Anterior cingulate cortex (tissue), 58 donors: ENCODE measurements around the gene DGKB.
A peak's percentile ranks its signal among the peaks of the same experiment; 100 is the strongest.

Experiments
- DNase-seq, 58 donors: peaks; one replicate each; lab custom pipeline; 2025; lab: John Stamatoyannopoulos, UW

Gene DGKB

DNA sequence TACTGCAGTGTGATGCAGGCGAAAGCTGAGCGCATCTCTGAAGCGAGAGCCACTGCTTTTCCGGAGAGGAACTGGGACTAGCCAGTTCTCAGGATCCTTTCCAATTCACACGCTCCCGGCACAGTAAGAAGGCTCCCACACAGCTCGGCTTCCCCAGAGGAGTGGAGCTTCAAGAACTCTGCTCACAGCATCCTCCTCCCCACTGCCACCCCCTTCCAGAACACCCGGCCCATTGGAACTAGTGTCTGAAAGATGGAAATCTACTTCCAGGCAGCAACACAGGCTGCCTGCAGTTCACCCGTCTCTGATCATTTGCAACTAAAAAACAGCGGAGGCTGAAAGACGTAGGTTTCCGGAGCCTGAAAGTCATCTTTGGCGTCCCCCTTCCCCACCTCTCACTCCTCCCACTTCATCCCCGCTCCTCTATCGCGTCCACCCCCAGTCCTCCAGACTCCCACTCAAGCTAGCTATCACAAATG is at the start of gene DGKB:
TSS of gene DGKB (minus strand) at position 163 of the 479 bp plus-strand sequence.
- DNase-seq = peak in 56 of 58 donors; percentile 4 to 82 (median 40)

GRCh38 chr7:14950013-14950412 is 47.5 kb upstream of the DGKB start:
- no peak for DNase-seq

DNA sequence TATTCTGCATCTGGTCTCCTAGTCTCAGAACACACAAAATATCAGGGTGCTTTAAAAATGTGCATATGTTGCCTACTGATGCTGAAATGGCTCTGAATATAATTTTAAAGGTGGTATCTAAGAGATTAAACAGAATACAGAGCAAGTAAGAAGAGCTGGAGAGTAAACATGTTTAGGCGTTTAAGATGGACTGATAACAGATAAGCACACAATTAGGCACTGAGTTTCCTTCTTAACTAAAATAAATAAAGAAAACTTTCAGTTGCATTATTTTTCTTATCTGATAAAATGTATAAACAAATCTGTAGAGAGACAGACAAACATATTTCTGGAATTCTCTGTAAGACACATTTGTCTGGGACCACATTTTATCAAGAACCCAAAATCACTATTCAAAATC is 35.6 kb upstream of the DGKB start:
- DNase-seq = no peak

- no peak for DNase-seq
Observed at GRCh38 chr7:14937581-14937980, 35.0 kb upstream of the DGKB start.

DNA sequence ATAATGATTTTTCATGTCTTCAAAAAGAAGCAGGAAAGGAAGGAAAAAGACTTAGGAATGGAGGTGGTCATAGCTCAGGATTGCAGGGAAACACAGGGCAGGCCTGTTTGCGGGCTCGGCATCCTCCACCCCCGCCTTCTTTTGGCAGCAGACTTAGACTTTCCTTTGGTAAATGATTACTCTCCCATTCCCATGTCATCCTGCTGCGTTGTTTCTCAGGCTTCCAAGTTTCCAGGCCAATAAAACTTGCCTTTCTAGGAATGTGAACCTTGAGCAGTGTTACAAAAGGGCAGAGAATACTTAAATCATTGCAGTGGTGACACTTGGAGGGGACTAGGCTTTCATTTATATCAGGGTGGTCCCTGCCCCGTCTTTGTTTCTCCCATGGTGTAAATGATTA is 34.0 kb upstream of the DGKB start:
- peak in 15 of 58 donors; percentile 1 to 36 (median 3) for DNase-seq

- DNase-seq = no peak
Observed at GRCh38 chr7:14934839-14935238, 32.3 kb upstream of the DGKB start.

DNA sequence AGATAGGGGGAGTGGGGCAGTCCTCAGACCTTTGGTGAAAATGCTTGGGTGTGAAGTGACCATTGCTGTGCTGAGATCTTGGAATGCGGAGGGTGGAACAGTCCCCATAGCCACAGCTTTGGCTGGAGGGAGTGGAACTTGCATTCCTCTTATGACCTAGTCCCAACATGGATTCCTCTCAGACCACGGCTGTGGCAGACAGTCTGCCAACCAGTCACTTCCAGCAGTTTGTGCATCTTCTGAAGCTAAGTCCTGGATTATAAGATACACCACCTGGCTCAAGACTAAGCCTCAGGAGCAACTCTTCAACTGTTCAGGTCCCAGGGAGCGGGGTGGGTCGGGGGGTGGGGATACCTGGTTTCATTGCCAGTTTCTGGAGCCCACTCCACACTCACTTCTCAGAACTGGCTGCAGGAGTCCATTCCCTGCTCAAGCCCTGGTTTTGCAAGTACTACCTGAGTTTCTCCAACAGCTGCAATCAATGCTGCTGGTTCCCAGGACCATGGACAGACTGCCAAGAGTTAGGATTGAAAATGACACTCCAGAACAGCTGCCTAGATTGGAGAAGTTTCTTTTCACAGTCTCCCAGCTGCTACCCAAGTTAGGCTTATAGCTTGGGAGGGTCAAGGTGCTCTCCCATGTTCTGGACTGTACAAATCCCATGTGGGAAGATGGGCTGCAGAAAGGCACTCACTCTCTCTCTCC is 29.1 kb upstream of the DGKB start:
- no peak for DNase-seq

GRCh38 chr7:14924398-14924797 is 21.8 kb upstream of the DGKB start:
- DNase-seq = no peak

DNA sequence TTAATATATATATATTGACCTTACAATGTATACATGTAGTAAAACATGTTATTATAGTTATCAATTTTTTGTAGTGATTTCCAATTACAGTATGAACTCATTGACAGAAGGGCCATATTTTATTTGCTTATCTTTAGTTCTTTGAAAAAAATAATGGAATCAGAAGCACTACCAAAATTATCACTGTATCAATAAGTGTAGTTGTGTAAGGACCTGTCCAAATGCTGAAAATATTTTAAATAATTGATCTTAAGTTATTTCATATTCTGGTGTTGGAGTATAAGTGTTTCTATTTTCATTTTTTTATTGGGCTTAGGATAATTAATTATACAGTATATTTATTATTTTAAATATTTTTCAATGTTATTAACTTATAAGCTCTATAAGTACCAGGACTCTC is 8.5 kb upstream of the DGKB start:
- no peak for DNase-seq

- no peak for DNase-seq
Observed at GRCh38 chr7:14908697-14909096, 6.1 kb upstream of the DGKB start.

DNA sequence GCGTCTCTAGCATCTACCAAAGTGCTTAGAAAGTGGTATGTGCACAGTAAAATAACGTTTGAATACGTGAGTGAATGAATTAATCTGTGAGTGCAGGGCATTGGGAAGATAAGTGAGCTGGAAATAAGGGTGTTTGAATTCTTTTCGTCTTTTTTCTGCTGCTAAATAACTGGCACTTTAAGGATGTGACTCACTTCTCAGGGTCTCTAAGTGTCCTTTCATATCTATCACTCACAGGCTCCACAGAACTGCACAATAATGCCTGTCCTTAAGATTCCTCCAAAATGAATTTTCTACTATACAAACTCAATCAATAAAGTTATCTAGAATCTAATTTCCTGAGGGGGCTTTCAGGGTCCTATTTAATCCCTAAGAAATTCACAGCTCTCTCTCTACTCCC is 3.2 kb upstream of the DGKB start:
- DNase-seq = no peak

- no peak for DNase-seq
Observed at GRCh38 chr7:14900051-14900450, 2.5 kb downstream of the DGKB start.

GRCh38 chr7:14899030-14899429 is 3.5 kb downstream of the DGKB start:
- DNase-seq = no peak

DNA sequence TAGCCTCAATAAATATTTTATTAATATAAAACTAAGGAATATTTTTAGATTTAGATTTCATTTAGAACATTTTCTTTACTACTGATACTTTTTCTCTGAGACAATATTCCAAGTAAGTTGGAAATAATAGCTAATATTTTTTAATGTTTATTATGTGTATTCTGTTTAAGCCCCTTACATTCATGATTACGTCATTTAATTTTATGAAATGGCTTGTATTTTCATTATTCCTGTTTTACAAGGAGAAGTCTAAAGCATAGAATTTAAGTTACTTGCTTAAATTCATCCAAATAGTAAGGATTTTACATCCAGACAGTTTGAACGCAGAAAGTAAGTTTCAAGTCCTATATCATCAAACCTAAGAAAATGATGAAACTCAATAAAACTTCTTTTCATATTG is 6.1 kb downstream of the DGKB start:
- no peak for DNase-seq

- no peak for DNase-seq
Observed at GRCh38 chr7:14894826-14895225, 7.7 kb downstream of the DGKB start.

- no peak for DNase-seq
Observed at GRCh38 chr7:14892961-14893360, 9.6 kb downstream of the DGKB start.

GRCh38 chr7:14891289-14891688 is 11.3 kb downstream of the DGKB start:
- no peak for DNase-seq

DNA sequence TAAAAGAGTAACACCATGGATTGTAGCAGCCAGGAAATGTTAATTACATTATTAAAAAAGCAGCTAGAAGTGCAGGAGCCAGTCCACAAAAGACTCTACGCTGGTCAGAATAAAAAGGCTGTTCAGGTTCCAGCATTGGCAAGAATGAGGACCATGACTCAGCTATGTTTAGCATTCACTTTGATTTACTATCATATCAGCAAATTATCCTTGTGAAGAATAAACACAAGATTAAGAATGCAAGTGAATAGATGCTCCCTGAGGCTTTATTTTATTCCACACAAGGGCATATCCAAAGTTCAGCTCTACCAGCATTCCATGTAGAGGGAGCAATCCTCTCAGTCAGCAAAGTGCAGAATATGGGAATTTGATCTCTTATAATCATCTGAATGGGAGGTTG is 13.6 kb downstream of the DGKB start:
- no peak for DNase-seq

DNA sequence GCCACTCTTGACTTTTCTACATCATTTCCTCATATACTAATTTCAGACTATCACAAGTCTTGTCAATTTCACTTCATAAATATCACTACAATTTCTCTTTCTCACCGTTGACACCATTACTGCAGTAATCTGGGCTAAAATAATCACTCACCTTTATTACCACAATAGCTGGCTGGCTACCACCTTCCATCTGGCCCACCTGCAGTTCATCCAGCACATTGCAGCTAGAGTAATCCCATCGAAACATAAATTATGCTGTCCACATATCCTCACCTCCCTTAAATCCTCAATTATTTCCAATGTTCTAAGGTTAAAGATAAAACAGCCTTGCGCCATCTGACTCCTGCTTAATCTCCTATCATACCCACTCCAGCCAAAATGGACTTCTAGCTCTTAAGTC is 16.0 kb downstream of the DGKB start:
- no peak for DNase-seq

GRCh38 chr7:14875941-14876587 is 26.5 kb downstream of the DGKB start:
- DNase-seq = no peak

DNA sequence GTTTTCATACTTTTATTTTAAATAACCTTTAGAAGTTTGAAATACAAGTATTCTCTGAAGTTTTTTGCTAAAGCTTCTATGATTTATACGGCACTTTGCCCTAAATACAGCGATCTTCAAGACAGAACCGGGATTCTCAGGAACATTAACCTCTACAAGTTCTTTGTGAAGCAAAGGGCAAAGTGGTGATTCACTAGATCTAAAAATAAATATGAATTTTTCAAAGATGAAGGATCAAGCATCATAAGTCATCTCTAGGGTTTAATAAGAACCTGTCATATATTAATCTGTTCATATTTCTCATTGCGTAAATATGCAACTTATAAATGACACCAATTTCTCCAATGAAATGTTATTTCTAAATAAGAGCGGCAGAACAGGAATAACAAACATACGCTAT is 30.7 kb downstream of the DGKB start:
- DNase-seq = no peak

GRCh38 chr7:14870394-14870793 is 32.2 kb downstream of the DGKB start:
- no peak for DNase-seq
